ENCODE data around the gene VENTX. TPM values are rescaled to one million over a fixed set of nuclear protein-coding genes. Genes with fewer than 3 reads are reported as not detected.

VENTX gene
- total and polyA plus RNA-seq, 2 of the 4 experiments (the other 2 are of a cell fraction), result not detected

DNA sequence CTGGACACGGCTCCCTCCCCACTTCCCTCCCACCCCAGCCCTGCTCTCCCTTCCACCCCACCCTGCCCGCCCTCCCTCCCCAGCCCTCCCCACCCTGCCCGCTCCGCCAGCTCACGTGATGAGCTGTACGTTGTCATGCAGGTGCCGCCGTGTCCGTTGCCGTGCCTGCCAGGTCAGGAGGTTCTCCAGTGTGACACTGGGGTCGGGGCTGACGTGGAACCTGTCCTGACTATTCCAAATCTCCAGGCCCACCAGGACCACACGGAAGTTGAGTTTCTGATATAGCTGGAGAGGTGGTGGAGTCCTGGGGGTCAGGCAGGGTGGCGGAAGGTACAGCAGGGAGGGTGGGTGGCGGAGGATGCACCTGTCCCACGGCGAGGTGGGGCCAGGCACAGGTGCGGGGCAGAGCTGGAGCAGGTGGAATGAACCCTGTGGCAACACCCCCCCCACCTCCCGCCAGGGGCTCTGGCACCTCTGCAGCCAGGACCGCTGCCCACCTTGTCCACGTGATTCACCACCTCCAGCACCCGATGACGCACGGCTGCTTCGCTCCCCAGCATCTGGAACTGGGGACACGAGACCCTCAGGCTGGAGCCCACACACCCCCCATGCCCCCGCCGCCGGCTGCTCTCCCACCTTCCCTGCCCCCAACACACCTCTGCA is 34.8 kb downstream of the VENTX start:
- Histone ChIP-seq H3K4ac (ENCODE audit: low read depth, low read length) (no peak overlapping the region), H3K18ac (ENCODE audit: low read depth, low read length) (no peak overlapping the region), H3K9me1 (ENCODE audit: insufficient read depth, low read length) (no peaks in the 10 kb centered on the region), H3K79me1 (ENCODE audit: low read depth in 1 of 2, low read length in 2 of 2) (no peaks in the 10 kb centered on the region; a peak in 1 of 4 replicates), H4K20me1 (ENCODE audit: insufficient read depth, low read length) (no peaks in the 10 kb centered on the region), H3K27ac (ENCODE audit: insufficient read depth, low read length) (no peak overlapping the region), H2AK9ac (replicated peaks; ENCODE audit: low read depth, low read length, poor library complexity) (no peak overlapping the region), H3K56ac (ENCODE audit: extremely low read depth, insufficient read depth, low read length) (no peak overlapping the region), H3K9me3 (ENCODE audit: control insufficient read depth, insufficient read depth, low read length) (no peaks in the 10 kb centered on the region), H4K8ac (ENCODE audit: low read depth in 2 of 2, low read length in 2 of 2) (no peak overlapping the region), H3K4me2 (ENCODE audit: low read depth, low read length) (no peak overlapping the region), H4K5ac (ENCODE audit: low read depth, low read length) (no peak overlapping the region), H2BK120ac (ENCODE audit: low read depth, low read length) (no peak overlapping the region), H3K4me1 (ENCODE audit: control insufficient read depth, insufficient read depth, low read length) (no peaks in the 10 kb centered on the region), H2AK5ac (ENCODE audit: low read depth, low read length) (no peak overlapping the region), H3K4me3 (ENCODE audit: insufficient read depth, low read depth, low read length) (no peak overlapping the region), H2BK20ac (ENCODE audit: low read depth, low read length) (no peak overlapping the region), H2BK5ac (ENCODE audit: low read depth, low read length, poor library complexity, severe bottlenecking) (no peak overlapping the region), H3K14ac (replicated peaks; ENCODE audit: low read depth, low read length) (no peak overlapping the region), H3K27me3 (ENCODE audit: control insufficient read depth, insufficient read depth, low read length) (peaks cover 9% of the 10 kb centered on the region), H4K91ac (ENCODE audit: insufficient read depth, low read depth, low read length) (no peak overlapping the region), H3K23ac (ENCODE audit: low read depth, low read length) (no peak overlapping the region), H2BK15ac (ENCODE audit: low read depth, low read length) (no peak overlapping the region), H2AFZ (replicated peaks; ENCODE audit: low read length, poor library complexity) (no peak overlapping the region), H3K9ac (ENCODE audit: low read depth, low read length) (no peak overlapping the region), H3K36me3 (ENCODE audit: control insufficient read depth, insufficient read depth, low read length) (peaks cover 4% of the 10 kb centered on the region; the same call in 1 of the 2 replicates)
- dilution Hi-C loops (cut with HindIII; ENCODE audit: low sequenced_read_pairs, unreplicated experiment), result no loop called here
- no peak for DNase-seq
- ATAC-seq (ENCODE audit: low read depth), result no peak
- POLR2A ChIA-PET (ENCODE audit: unreplicated experiment), result no interaction called here
- in situ Hi-C loops (cut with MboI; ENCODE audit: low sequenced_read_pairs), result loop anchor here (25.0 kb wide), 1 partner anchor 610 kb away; no protein-coding TSS in a partner anchor
- intact Hi-C loops (cut with micrococcal nuclease), result no loop called here
- 83% methylated on average over 6 of the region's 29 CpGs; no CpG with 5 or more reads in 1 of the 2 experiments for WGBS, 2 experiments (ENCODE audit: extremely low coverage in 2 of 2, insufficient read length in 1 of 2)
- no TSS peak for BruUV-seq (replicated peaks)
- CTCF ChIA-PET, result no interaction called here
- no peak for TF ChIP-seq NFE2L2 (IDR thresholded peaks at IDR 0.05; ENCODE audit: low read depth, low read length)
- TF ChIP-seq, protein P1, sequence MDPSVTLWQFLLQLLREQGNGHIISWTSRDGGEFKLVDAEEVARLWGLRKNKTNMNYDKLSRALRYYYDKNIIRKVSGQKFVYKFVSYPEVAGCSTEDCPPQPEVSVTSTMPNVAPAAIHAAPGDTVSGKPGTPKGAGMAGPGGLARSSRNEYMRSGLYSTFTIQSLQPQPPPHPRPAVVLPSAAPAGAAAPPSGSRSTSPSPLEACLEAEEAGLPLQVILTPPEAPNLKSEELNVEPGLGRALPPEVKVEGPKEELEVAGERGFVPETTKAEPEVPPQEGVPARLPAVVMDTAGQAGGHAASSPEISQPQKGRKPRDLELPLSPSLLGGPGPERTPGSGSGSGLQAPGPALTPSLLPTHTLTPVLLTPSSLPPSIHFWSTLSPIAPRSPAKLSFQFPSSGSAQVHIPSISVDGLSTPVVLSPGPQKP (IDR thresholded peaks at IDR 0.05; ENCODE audit: borderline replicate concordance, low read depth, low read length), result no peak
